ENCODE data around the gene SARM1. TPM values are rescaled to one million over a fixed set of nuclear protein-coding genes. Genes with fewer than 3 reads are reported as not detected.

SARM1 gene
- total and polyA plus RNA-seq, 2 of the 13 experiments (the other 11 are each of a cell fraction or from before 2014, with no cell fraction given): 0.73 to 0.86 TPM

DNA sequence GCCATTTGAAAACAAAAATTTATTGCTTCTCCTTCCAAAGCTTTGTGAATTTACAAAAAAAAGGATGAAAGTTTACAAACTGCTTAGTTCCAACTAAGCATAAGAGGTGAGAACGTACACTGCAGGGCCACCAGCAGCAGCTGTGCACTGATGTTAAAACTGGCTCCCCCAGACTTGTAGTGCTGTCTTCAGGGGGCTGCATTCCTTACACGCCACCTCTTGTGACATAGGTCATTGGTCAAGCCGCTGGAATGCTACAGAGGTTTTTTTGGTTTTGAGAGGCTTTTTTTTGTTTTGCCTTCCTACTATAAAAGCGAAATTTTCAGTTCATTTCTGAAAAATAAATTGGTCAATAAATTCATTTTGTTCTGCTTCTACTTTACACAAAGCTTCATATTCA lies 43.2 kb upstream of the SARM1 start (continued):
- peak; percentile 67 for TF ChIP-seq NR2F6 (IDR thresholded peaks at IDR 0.05)
- peak; percentile 60; the same call in 1 of the 2 replicates for TF ChIP-seq NR2F6 (CRISPR knock-in tag; IDR thresholded peaks at IDR 0.05)
- no peak for TF ChIP-seq FOXP1 (IDR thresholded peaks at IDR 0.05)
- TF ChIP-seq FOXP1 (CRISPR knock-in tag; IDR thresholded peaks at IDR 0.05): no peak
- TF ChIP-seq ZZZ3 (CRISPR knock-in tag; IDR thresholded peaks at IDR 0.05; ENCODE audit: borderline replicate concordance): no peak
- no peak for TF ChIP-seq ZNF331 (CRISPR knock-in tag; IDR thresholded peaks at IDR 0.05)
- no peak for TF ChIP-seq RFXAP (CRISPR knock-in tag; IDR thresholded peaks at IDR 0.05; ENCODE audit: borderline replicate concordance)
- TF ChIP-seq, protein P1, sequence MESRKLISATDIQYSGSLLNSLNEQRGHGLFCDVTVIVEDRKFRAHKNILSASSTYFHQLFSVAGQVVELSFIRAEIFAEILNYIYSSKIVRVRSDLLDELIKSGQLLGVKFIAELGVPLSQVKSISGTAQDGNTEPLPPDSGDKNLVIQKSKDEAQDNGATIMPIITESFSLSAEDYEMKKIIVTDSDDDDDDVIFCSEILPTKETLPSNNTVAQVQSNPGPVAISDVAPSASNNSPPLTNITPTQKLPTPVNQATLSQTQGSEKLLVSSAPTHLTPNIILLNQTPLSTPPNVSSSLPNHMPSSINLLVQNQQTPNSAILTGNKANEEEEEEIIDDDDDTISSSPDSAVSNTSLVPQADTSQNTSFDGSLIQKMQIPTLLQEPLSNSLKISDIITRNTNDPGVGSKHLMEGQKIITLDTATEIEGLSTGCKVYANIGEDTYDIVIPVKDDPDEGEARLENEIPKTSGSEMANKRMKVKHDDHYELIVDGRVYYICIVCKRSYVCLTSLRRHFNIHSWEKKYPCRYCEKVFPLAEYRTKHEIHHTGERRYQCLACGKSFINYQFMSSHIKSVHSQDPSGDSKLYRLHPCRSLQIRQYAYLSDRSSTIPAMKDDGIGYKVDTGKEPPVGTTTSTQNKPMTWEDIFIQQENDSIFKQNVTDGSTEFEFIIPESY (CRISPR knock-in tag; IDR thresholded peaks at IDR 0.05): peak; percentile 95
- TF ChIP-seq ZNF746 (CRISPR knock-in tag; IDR thresholded peaks at IDR 0.05): no peak
- no peak for TF ChIP-seq SP1 (IDR thresholded peaks at IDR 0.05)
- TF ChIP-seq SP1 (CRISPR knock-in tag; IDR thresholded peaks at IDR 0.05): no peak
- TF ChIP-seq ZNF335 (CRISPR knock-in tag; IDR thresholded peaks at IDR 0.05): no peak
- TF ChIP-seq ZNF776 (CRISPR knock-in tag; IDR thresholded peaks at IDR 0.05): no peak
- TF ChIP-seq, protein P2, sequence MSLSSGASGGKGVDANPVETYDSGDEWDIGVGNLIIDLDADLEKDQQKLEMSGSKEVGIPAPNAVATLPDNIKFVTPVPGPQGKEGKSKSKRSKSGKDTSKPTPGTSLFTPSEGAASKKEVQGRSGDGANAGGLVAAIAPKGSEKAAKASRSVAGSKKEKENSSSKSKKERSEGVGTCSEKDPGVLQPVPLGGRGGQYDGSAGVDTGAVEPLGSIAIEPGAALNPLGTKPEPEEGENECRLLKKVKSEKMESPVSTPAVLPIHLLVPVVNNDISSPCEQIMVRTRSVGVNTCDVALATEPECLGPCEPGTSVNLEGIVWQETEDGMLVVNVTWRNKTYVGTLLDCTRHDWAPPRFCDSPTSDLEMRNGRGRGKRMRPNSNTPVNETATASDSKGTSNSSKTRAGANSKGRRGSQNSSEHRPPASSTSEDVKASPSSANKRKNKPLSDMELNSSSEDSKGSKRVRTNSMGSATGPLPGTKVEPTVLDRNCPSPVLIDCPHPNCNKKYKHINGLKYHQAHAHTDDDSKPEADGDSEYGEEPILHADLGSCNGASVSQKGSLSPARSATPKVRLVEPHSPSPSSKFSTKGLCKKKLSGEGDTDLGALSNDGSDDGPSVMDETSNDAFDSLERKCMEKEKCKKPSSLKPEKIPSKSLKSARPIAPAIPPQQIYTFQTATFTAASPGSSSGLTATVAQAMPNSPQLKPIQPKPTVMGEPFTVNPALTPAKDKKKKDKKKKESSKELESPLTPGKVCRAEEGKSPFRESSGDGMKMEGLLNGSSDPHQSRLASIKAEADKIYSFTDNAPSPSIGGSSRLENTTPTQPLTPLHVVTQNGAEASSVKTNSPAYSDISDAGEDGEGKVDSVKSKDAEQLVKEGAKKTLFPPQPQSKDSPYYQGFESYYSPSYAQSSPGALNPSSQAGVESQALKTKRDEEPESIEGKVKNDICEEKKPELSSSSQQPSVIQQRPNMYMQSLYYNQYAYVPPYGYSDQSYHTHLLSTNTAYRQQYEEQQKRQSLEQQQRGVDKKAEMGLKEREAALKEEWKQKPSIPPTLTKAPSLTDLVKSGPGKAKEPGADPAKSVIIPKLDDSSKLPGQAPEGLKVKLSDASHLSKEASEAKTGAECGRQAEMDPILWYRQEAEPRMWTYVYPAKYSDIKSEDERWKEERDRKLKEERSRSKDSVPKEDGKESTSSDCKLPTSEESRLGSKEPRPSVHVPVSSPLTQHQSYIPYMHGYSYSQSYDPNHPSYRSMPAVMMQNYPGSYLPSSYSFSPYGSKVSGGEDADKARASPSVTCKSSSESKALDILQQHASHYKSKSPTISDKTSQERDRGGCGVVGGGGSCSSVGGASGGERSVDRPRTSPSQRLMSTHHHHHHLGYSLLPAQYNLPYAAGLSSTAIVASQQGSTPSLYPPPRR (CRISPR knock-in tag; IDR thresholded peaks at IDR 0.05; ENCODE audit: borderline replicate concordance): no peak
